Measurements from ENCODE around the gene ENKD1. TPM values are rescaled to one million over a fixed set of nuclear protein-coding genes. Genes with fewer than 3 reads are reported as not detected.

Gene ENKD1
- total RNA-seq, 1 donor from 2014 or later = 19.4 TPM

DNA sequence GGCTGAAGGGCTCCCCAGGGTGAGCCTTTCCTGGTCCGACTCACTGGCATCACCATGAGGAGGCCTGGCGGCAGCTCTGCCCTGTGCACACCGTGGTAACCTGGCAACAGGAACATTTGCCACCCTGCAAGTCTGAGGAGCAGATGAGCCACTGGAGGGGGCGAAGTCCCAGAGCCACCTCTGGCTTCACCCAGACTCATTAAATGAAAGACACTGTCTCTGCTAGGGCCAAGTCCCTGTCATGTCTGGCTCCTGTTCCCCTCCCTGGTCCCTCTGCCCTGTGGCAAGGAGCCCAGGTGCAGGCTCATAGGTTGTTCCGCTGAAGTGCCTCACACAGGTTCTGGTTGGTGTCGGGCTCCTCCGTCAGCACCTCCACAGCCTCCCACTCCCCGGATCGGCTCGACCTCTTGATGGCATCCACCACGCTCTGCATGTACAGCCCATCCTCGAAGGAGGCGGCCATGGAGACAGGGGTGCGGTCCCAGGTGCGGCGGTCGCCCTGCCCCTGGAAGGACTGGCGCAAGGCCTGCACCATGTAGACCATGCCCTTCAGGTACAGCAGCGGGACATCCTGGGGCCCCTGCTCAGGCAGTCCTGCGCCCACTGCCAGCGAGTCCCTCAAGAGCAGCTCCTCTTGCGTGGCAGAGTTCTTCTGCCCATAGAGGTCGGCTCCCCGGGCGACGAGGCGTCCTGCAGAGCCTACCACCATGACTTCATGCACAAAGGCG lies 8.5 kb upstream of the ENKD1 start:
- no peak for DNase-seq

DNA sequence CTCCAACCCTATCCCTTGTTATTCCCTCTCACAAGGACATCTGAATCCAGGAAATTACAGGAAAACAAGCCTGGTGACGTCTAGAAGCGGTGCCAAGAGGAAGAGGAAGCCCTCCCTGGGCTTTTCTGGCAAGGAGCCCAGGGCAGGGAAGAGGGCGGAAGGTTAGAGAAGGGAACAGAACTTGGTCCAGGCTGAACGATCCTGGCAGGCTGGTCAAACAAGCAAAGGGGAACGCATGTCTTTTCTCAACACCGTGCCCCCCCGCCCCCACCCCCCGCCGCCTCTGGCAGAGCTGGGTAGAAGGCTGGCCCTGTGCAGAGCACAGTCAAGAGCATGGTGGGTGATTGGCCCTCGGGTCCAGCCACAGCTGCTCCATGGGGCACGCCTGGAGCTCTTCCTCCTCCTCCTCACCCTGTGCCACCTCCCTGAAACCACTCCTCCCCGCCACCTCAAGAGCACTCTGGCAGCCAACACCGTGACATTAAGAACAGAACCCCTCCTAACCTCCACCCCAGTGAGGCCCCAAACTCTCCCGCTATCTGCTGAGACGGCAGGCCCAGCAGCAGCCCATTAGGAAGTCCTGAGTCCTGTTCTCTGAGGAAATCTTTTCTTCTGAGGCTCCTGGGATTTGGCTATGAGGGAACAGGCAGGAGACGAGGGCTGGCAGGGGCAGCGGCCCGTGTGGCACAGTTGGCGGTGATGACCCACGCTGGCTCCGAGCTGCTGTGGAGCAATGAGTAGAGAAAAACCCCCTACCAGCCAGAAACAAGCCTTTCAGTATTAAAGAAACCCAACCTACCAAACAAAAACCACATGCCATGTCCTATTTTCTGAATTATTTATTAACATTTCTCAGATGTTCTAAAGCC lies 7.4 kb upstream of the ENKD1 start:
- ATAC-seq = peak; percentile 74 to 75
- H3K4me3 ChIP-seq = no peak overlapping the region
- peak; percentile 81 for DNase-seq
- no peaks in the 10 kb centered on the region for H3K36me3 ChIP-seq
- TF ChIP-seq, protein P1, sequence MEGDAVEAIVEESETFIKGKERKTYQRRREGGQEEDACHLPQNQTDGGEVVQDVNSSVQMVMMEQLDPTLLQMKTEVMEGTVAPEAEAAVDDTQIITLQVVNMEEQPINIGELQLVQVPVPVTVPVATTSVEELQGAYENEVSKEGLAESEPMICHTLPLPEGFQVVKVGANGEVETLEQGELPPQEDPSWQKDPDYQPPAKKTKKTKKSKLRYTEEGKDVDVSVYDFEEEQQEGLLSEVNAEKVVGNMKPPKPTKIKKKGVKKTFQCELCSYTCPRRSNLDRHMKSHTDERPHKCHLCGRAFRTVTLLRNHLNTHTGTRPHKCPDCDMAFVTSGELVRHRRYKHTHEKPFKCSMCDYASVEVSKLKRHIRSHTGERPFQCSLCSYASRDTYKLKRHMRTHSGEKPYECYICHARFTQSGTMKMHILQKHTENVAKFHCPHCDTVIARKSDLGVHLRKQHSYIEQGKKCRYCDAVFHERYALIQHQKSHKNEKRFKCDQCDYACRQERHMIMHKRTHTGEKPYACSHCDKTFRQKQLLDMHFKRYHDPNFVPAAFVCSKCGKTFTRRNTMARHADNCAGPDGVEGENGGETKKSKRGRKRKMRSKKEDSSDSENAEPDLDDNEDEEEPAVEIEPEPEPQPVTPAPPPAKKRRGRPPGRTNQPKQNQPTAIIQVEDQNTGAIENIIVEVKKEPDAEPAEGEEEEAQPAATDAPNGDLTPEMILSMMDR (IDR thresholded peaks at IDR 0.05) = no peak
- intact Hi-C loops (cut with DNase I) = no loop called here
- peak overlapping the region; percentile 73 for H3K27ac ChIP-seq
- peaks cover 53% of the 10 kb centered on the region for H3K4me1 ChIP-seq
- no peaks in the 10 kb centered on the region for H3K27me3 ChIP-seq (ENCODE audit: low read depth)
- H3K9me3 ChIP-seq = no peaks in the 10 kb centered on the region

More for the DNA sequence above, 8.5 kb upstream of the ENKD1 start:
- Histone ChIP-seq H3K27ac (peak overlapping the region; percentile 73), H3K27me3 (ENCODE audit: low read depth) (no peaks in the 10 kb centered on the region), H3K4me3 (no peak overlapping the region), H3K9me3 (no peaks in the 10 kb centered on the region), H3K4me1 (peaks cover 53% of the 10 kb centered on the region), H3K36me3 (peaks cover 3% of the 10 kb centered on the region)
- TF ChIP-seq, protein P1 (IDR thresholded peaks at IDR 0.05) = no peak
- intact Hi-C loops (cut with DNase I) = no loop called here
- ATAC-seq = no peak

DNA sequence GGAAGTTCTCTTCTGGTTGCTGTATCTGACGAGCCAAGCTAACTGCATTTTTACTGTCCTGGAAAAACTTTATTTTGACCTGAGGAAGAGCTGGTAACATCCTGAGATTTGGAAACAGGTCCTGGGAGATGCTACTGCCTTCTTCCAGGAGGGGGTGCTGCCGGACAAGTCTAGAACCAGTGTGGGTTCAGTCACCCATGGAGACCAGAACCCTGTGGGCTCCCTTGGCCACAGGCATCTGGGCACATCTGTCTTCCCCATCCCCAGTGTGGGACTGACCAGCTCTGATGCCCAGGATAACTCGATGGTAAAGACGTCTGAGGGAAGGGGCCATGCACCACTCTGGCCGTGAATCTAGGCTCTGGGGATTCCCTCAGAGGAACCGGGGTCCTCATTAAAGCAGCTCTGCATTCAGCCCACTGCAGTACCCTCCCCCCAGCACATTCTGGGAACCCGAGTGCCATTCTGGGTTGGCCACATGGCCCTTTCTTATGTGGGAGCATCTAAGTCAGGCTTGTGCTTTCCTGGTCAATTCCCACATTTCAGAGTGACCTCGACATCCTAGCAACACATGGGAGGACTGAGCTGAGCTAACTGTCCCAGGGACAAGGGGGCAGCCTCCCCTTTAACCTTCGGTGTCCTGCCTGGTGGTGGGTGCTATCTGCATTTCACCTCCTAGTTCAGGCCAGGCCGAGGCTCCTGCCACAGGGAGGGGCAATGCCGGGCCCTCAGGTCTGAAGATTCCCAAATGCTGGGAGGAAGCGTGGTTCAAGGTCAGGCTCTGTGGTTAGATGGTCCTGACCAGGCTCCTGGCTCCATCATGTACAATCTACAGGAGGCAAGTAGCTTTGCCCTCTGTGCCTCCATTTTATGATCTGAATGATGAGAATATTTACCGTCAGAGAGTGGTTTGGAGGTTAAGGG lies 6.5 kb upstream of the ENKD1 start:
- H3K27ac ChIP-seq = peak overlapping the region; percentile 73
- intact Hi-C loops (cut with DNase I) = no loop called here
- ATAC-seq = peak; percentile 76
- no peaks in the 10 kb centered on the region for H3K9me3 ChIP-seq
- TF ChIP-seq, protein P1 (IDR thresholded peaks at IDR 0.05) = peak; percentile 80
- no peaks in the 10 kb centered on the region for H3K36me3 ChIP-seq
- DNase-seq = peak; percentile 77
- H3K4me3 ChIP-seq = no peak overlapping the region
- no peaks in the 10 kb centered on the region for H3K27me3 ChIP-seq (ENCODE audit: low read depth)
- peaks cover 59% of the 10 kb centered on the region for H3K4me1 ChIP-seq

DNA sequence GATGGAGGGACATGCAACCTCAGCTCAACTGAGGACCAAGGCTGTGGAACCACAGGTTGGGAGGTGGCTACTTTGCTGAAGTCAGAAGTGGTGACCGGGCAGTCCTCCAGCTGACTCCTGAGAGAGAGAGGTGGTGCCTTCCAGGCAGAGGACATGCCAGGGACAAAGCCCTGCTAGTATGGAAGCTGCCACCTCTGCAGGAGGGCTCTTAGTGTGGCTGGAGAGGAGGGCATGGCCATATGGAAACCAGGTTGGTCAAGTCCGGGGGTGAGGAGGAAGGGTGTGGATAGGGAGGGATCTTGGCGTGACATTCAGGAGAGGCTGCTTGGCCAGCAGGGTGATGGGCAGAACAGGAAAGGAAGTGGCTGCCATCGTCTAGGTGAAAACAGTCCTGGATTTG lies 5.8 kb upstream of the ENKD1 start:
- DNase-seq (peak; percentile 79), ATAC-seq (peak; percentile 27 to 31)
- H3K4me1 ChIP-seq = peaks cover 59% of the 10 kb centered on the region
- TF ChIP-seq, protein P1 (IDR thresholded peaks at IDR 0.05) = no peak
- H3K4me3 ChIP-seq = no peak overlapping the region
- intact Hi-C loops (cut with DNase I) = no loop called here
- no peaks in the 10 kb centered on the region for H3K36me3 ChIP-seq
- H3K9me3 ChIP-seq = no peaks in the 10 kb centered on the region
- H3K27ac ChIP-seq = peak overlapping the region; percentile 73
- no peaks in the 10 kb centered on the region for H3K27me3 ChIP-seq (ENCODE audit: low read depth)
